Gastroesophageal sphincter (tissue), 3 donors: Measurements from ENCODE around the gene CTTNBP2.

ENCODE experiments used
- CTCF ChIP-seq, 4 experiments: fragments of 200-600 bp in 2 of 4; fragments of 450-650 bp in 2 of 4; sonication (generic) in 1 of 4; IDR thresholded peaks; one replicate each; pipeline ENCODE4 v1.5.1; 2017 to 2019; ENCODE audit warnings: antibody characterized with exemption in 4 of 4, mild to moderate bottlenecking in 2 of 4, moderate library complexity in 2 of 4
- POLR2A ChIP-seq, 2 donors: fragments of 450-650 bp; IDR thresholded peaks; one replicate each; pipeline ENCODE4 v1.6.1; 2017; ENCODE audit warnings: antibody characterized with exemption in 2 of 2, mild to moderate bottlenecking in 2 of 2, moderate library complexity in 1 of 2
- POLR2AphosphoS5 ChIP-seq: sonication (generic); formaldehyde crosslinking; IDR thresholded peaks from one replicate; pipeline ENCODE4 v1.6.1; 2017; ENCODE audit warnings: antibody characterized with exemption

GRCh38 chr7:117882594-117882993 is 9.4 kb upstream of the CTTNBP2 start:
- TF ChIP-seq CTCF (IDR thresholded peaks at IDR 0.05) (no peak), POLR2A (IDR thresholded peaks at IDR 0.05) (no peak), POLR2AphosphoS5 (no peak)
